A673 (cell line): ENCODE measurements around the gene SLC1A7.

Experiments
- EZH2 ChIP-seq: fragments of 200-600 bp; sonication (generic); IDR thresholded peaks from 2 replicates; pipeline ENCODE4 v1.6.1; 2017; ENCODE audit warnings: borderline replicate concordance, low read depth, mild to moderate bottlenecking, mixed read lengths, antibody characterized with exemption, low read length; ENCODE audit not compliant: poor library complexity, severe bottlenecking
- TF ChIP-seq, protein P1 (sequence below): fragments of 300-800, 200-600 bp; sonication (generic); conservative IDR thresholded peaks from 2 replicates; pipeline ENCODE4 v1.5.1; 2017; ENCODE audit warnings: low read depth, mild to moderate bottlenecking, antibody characterized with exemption, low read length, moderate library complexity, mixed read lengths

DNA sequence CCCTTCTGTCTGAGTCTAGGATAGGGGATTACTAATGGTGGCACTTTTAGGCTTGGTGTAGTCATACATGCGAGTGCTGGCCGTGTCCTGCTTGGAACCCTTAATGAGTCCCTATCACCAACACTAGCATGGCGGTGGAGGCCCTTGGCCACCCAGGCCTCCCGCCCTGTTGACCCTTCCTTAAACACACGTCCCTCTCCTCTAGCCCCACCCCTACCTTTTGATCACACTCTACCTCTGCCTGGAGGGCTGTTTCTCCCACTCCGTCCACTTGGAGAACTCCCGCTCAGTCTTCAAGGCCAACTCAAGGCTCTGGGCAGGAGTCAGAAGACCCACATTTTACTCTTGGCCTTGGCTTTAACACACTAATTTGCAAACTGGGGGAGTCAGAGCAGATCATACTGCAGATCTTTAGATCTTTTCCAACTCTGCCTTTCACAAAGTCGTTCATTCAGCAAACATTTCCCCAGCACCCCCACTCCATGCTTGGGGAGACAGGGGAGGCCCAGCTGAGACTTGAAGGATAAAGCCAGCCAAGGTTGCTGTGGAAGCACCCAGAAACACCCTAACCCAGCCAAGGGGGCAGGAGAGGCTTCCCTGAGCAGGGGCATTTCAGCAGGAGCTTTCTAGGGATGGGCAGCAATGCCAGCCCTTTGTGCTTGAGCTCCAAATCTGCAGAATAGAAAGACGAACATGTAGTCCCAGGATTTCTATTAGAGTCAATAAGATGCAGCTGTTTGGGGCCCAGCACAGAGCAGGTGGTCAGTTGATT is 78.5 kb downstream of the SLC1A7 start:
- TF ChIP-seq, protein P1, sequence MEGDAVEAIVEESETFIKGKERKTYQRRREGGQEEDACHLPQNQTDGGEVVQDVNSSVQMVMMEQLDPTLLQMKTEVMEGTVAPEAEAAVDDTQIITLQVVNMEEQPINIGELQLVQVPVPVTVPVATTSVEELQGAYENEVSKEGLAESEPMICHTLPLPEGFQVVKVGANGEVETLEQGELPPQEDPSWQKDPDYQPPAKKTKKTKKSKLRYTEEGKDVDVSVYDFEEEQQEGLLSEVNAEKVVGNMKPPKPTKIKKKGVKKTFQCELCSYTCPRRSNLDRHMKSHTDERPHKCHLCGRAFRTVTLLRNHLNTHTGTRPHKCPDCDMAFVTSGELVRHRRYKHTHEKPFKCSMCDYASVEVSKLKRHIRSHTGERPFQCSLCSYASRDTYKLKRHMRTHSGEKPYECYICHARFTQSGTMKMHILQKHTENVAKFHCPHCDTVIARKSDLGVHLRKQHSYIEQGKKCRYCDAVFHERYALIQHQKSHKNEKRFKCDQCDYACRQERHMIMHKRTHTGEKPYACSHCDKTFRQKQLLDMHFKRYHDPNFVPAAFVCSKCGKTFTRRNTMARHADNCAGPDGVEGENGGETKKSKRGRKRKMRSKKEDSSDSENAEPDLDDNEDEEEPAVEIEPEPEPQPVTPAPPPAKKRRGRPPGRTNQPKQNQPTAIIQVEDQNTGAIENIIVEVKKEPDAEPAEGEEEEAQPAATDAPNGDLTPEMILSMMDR = no peak
- TF ChIP-seq EZH2 = no peak
